Measurements from ENCODE around the gene ORM2. TPM values are rescaled to one million over a fixed set of nuclear protein-coding genes. Genes with fewer than 3 reads are reported as not detected.
"Not testable (repeated sequence)": the region's sequence is repeated elsewhere in the genome, so short reads cannot be mapped to it uniquely, and the experiment has no call there.

The ORM2 gene
- total RNA-seq, 1 experiment from 2014 or later: not detected

DNA sequence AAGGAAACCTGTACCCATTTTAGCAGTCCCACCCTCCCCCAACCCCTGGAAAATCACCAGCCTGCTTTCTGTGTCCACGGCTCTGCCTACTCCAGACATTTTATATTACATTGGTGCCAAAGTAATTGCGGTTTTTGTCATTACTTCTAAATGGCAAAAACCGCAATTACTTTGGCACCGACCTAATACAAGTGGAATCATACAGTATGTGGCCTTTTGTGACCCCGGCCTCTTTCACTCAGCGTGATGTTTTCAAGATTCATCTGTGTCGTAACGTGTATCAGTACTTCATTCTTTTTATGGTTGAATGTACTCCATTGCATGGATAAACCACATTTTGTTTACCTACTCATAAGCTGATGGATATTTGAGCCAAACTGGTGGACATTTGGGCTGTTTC lies 16.5 kb upstream of the ORM2 start:
- no peak for DNase-seq (ENCODE audit: low read depth)

DNA sequence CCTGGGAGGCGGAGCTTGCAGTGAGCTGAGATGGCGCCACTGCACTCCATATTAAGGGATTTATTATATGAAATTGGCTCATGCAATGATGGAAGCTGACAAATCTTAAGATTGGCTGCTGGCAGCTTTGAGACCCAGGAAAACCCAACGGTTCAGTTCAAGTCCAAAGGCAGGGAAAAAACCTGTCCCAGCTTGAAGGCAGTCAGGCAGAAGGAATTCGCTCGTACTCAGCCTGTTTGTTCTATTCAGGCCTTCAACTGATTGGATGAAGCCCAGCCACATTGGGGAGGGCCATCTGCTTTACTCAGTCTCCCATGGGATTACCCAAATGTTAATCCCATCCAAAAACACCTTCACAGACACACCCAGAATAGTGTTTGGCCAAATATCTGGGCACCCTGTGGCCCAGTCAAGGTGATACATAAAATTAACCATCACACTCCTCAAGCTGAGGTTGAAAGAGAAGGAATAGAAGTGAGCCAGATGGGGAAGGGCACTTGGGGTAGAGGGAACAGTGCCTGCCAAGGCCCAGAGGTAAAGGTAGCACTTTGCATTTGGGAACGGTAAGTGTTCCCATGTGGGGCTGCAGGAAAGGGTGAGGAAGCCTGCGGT lies 15.3 kb upstream of the ORM2 start:
- no peak for DNase-seq (ENCODE audit: low read depth)

DNA sequence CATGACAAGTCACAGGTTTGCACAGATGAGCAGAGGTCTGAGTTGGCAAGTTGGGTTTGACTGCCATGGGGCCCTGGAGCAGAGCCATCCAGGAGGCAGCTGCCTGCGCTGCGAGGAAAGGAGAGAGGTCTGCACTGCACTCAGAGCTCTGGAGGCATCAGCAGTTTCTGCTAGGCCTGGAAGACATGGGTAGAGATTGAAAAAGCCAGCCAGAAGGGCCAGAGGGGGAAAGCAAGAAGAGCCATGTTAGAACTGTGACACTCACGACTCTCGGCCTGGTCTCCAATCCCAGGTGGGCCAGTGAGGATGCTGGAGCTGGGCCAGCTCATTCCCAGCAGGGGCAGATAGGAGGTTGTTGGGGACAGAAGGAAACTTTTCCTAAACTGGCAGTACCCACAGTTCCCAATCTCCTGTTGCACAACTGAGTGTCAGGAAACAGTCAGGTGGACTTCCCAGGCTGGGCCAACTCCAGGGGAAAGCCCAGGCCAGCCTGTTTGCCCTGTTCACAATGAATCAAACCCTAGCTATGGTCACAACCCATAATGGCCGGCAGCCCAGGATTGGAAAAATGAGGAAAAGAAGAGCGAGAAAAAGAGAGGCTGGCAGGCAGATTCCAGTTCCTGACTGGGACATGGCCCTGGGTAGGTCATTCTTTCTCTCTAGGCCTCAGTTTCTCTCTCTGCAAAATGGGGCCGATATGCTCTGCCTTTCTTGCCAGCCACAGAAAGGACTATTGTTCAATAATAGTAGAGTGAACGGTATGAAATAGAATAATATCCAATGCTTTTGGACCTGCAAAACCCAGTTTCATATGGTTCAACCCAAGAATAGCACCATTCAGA lies 14.6 kb upstream of the ORM2 start:
- no peak for DNase-seq (ENCODE audit: low read depth)

DNA sequence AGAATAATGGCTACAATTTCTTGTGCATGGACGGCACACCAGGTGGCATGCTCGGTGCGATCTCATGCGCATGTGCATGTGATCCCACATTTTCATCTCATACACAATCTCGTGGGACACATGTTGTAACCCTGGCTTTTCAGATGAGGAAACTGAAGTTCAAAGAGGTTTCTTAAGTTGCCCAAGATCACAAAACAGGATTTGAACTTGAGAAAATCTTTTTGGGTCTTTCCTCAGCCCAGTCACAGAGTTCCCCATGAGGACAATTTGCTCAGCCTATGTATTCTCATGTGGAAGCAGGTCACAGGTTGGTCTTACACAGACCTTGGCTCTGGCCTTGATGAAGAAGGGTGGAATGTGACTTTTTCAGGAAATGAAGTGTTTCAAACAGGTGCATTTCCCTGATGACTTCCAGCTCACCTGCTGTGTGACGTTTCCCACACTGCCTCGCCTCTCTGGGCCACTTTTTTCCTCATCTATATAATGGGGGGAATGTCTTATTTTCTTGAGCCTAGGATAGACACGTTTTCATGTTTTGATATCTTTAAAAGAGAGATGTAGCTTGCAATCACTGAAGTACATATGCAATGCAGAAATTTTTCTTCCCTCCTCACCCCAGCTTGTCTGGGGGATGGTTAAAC lies 13.8 kb upstream of the ORM2 start:
- DNase-seq (ENCODE audit: low read depth): no peak

DNA sequence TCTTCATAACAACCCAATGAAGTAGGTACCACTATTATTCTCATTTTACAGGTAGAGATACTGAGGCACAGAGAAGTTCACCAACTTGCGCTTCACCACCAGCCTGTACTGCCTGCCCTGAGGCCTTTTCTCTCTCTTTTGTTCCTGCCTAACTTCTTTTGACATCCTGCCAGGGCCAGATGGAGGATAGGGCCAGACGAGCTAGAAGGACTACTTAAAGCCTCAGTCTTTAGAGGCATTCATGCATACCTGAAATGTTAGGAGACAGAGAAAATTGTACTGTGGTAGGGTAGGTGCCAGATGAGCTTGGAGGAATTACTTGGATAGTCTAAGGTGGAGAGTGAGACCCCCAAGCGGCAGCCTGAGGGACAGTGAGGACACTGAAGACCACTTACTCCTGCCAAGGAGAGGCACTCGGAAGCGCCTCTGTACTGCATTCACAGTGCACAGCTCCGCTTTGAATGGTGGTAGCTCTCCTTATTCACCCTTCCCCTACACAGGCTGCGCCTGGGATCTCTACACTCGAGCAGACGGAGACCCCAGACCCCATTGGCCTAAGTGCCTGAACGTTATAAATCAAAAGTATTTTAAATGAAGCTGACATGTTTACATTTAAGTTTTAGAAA lies 13.0 kb upstream of the ORM2 start:
- no peak for DNase-seq (ENCODE audit: low read depth)

DNA sequence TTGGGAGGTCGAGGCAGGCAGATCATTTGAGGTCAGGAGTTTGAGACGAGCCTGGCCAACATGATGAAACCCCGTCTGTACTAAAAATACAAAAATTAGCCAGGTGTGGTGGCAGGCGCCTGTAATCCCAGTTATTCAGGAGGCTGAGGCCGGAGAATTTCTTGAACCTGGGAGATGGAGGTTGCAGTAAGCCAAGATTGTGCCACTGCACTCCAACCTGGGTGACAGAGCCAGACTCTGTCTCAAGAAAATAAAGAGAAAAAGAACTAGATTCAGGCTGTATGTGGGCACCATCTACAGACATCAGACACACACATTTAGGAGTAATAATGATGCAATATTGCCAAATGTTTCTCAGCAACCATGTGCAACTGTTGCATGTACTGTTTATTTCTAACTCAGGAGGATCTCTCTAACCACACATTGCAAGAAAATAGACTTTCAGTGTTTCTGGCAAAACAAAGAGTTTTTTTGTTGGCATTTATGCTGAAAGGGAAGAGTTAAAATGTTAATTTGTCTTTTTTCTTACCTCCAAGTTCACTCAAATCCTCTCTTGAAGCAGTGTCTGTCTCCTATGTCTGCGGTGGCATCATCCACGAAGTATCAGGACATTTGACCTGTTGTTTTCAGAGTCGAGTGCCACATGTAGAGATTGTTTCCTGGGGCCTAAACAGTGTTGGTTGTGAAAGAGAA lies 11.9 kb upstream of the ORM2 start:
- peak; percentile 38 for DNase-seq (ENCODE audit: low read depth)

DNA sequence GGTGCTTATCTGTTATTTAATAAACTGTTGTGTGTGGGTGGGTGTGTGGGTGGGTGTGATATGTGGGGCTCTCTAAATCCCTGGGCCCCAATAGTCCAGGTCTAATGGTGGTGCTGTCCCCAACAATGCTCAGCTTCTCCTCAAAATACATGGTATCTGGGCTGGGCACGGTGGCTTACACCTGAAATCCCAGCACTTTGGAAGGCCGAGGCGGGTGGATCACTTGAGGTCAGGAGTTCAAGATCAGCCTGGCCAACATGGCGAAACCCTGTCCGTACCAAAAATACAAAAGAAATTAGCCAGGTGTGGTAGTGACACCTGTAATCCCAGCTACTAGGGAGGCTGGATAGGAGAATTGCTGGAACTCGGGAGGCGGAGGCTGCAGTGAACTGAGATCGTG lies 11.3 kb upstream of the ORM2 start:
- no peak for DNase-seq (ENCODE audit: low read depth)

DNA sequence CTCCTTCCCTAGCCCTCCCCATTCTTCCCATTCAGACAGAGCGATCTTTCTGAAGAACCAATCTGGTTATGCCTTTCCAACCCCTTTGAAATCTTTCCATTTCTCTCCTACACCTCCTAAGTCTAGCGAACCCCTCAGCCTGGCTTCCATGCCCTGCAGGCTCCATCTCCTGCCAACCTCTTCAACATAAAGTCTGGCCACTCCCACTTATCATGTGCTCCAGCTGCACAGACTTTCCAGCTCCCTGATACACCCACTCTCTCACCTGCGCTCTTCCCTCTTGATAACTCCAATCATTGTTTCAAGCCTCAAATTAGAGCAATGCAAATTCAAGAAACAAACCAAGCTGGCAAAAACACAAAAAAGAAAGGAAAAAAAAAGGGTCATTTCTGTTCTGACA lies 10.5 kb upstream of the ORM2 start:
- no peak for DNase-seq (ENCODE audit: low read depth)

DNA sequence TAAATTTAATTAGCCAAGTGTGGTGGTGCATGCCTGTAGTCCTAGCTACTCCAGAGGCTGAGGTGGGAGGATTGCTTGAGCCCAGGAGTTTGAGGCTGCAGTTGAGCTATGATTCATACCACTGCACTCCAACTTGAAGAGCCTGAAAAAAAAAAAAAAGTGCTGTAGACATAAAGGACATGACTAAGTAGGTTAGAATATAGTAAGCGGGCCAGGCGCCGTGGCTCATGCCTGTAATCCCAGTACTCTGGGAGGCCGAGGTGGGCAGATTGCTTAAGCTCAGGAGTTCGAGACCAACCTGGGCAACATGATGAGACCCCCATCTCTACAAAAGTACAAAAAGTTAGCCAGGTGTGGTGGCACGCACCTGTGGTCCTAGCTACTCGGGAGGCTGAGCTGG lies 9.0 kb upstream of the ORM2 start:
- DNase-seq (ENCODE audit: low read depth): peak; percentile 34

DNA sequence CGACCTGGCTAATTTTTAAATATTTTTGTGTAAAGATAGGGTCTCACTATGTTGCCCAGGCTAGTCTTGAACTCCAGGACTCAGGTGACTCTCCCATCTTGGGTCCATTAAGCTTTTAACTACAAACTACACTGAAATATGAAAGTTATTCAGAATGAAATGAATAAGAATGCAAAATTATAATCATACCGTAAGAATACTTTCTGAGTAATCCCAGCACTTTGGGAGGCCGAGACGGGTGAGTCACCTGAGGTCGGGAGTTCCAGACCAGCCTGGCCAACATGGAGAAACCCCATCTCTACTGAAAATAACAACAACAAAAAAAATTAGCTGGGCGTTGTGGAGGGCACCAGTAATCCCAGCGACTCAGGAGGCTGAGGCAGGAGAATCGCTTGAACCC lies 7.9 kb upstream of the ORM2 start:
- peak; percentile 66 for DNase-seq (ENCODE audit: low read depth)

DNA sequence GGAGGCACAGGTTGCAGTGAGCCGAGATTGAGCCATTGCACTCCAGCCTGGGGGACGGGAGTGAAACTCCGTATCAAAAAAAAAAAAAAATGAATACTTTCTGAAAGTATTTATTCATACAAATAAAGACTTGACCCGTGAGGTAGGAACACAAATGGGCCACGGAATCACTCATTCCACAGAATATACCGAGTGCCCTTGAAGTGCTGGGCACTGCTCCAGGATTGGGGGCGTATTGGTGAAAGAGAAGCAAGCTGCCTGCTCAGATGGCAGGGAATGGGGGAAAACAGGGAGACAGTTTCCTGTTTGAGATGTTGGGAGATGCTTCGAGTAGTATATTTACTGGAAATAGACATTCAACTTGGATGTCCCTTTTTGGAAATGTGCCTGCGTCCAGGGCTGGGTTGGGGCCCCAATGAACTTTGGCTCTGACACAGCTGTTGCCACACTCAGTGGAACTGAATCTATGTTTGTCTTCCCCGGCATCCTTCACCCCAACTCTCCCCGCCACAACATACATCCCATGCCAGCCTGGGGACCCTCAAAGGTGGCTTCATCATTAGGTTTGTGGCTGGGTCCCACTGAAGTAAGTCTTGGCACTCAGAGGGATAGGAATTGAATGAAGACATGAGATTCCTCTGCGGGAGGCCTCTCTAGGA lies 7.4 kb upstream of the ORM2 start:
- DNase-seq (ENCODE audit: low read depth): not testable (repeated sequence)

DNA sequence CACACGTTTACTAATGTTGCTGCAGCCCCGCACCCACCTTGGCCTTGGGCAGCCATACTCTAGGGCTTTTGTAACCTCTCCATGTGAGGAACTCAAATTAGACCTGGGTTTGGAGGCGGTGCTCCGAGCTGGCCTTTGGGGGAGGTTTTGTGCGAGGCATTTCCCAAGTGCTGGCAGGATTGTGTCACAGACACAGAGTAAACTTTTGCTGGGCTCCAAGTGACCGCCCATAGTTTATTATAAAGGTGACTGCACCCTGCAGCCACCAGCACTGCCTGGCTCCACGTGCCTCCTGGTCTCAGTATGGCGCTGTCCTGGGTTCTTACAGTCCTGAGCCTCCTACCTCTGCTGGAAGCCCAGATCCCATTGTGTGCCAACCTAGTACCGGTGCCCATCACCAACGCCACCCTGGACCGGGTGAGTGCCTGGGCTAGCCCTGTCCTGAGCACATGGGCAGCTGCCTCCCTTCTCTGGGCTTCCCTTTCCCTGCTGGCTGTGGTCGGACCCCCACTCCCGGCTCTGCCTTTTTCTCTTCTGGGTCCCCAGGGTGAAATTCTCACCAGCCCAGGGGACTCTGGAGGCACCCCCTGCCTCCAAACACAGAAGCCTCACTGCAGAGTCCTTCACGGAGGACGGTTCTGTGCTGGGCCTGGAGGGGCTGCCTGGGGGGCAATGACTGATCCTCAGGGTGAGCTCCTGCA lies 6.7 kb upstream of the ORM2 start, which contains the start of gene ORM1:
Gene ORM1, plus strand, starts transcription at position 268 of the 701 bp plus-strand sequence. Its CDS starts 36 bp downstream, at position 304.
- not testable (repeated sequence) for DNase-seq (ENCODE audit: low read depth)

DNA sequence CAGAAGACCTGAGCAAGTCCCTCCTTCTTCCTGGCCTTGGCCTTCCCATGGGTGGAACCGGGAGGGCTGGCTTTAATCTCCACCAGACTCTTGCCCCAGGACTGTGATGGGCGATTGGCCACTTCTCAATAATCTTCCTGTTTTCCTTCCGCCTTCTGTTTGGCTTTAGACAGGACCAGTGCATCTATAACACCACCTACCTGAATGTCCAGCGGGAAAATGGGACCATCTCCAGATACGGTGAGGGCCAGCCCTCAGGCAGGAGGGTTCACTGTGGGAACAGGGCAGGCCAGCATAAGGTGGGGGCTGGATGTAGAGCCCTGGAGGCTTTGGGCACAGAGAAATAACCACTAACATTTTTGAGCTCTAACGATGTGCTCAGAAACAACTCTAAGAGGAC lies 5.8 kb upstream of the ORM2 start:
- not testable (repeated sequence) for DNase-seq (ENCODE audit: low read depth)

DNA sequence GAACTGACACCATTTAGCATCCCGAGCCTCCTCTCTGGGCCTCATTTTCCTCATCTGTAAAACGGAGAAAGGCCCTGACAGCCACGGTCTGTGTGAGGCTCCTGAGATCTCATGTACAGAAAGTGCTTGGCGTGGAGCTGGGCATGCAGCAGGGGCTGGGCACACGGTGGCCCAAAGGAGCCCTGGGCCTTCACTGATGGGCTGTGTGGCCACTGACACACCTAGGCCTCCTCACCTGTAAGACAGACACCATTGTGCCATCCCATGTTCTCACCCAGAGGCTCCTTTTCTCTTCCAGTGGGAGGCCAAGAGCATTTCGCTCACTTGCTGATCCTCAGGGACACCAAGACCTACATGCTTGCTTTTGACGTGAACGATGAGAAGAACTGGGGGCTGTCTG lies 5.2 kb upstream of the ORM2 start:
- DNase-seq (ENCODE audit: low read depth): no peak

DNA sequence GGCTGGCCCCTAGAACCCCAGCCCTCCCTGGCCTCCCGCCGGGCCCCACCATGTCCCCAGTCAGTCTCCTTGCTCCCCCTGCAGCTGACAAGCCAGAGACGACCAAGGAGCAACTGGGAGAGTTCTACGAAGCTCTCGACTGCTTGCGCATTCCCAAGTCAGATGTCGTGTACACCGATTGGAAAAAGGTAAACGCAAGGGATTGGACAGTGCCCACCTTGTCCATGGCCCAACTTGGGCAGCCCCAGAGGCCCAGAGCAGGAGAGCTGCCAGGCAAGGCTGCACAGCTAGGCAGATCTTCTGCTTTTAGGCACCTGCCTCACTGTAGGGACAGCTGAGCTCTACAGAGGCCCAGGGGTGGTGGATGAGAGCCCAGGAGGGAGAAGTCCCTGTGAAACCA lies 4.7 kb upstream of the ORM2 start:
- not testable (repeated sequence) for DNase-seq (ENCODE audit: low read depth)

DNA sequence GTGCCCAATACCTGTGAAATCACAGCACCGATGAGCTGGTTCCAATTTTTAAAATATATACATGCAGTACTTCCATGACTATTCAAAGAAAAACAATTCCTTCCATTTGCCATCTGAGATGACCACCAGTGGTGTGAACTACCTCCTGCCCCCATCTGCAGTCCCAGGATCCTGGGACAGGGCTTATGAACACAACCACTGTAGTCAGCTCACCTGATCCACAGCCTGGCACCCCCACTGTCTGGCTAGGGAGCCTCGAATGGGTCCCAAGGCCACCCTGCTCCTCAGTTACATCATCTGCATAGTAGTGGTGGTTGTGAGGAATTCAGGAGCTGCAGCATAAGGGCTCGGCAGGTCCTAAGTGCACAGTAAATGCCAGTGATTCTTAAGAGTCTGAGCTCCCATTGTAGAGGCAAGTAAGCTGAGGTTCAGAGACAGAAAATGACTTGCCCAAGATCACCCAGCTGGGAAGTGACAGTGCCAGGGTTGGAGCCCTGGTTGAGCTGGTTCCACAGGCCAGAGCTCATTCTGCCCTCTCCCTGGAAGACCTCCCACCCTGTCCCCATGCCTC lies 3.9 kb upstream of the ORM2 start:
- not testable (repeated sequence) for DNase-seq (ENCODE audit: low read depth)

DNA sequence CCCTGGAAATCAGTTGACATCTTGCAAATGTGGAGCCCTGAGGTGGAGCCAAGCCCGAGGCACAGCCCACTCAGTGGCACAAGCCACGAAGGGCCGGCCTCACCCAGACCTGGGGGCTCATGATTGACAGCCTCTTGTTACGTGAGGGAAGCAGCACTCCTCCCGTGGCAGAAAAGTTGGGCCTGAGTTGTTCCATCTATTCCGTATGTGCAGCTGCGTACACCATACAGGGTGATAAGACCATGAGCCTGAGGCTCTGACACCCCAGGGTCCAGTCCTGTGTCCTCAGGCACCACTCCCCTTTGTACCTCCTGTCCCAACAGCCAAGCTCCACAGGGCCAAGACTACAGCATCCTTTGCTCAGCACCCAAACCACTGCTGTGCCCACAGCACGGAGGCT lies 1.9 kb upstream of the ORM2 start:
- DNase-seq (ENCODE audit: low read depth): no peak

DNA sequence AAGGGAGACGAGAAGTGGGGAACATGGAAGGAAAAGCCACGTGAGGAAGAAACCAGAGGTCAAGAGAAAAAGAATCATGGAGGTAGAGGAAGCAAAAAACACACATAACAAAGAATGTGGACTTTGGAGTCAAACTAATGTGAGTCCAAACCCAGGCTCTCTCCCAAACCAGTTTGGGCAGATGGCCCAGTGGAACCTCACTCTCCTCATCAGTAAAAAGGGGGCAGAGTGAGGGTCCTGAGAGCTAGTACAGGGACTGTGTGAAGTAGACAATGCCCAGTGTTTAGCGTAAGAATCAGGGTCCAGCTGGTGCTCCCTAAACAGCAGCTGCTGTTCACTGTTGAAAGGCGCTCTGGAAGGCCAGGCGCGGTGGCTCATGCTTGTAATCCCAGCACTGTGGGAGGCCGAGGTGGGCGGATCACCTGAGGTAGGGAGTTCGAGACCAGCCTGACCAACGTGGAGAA lies 1.3 kb upstream of the ORM2 start:
- not testable (repeated sequence) for DNase-seq (ENCODE audit: low read depth)

DNA sequence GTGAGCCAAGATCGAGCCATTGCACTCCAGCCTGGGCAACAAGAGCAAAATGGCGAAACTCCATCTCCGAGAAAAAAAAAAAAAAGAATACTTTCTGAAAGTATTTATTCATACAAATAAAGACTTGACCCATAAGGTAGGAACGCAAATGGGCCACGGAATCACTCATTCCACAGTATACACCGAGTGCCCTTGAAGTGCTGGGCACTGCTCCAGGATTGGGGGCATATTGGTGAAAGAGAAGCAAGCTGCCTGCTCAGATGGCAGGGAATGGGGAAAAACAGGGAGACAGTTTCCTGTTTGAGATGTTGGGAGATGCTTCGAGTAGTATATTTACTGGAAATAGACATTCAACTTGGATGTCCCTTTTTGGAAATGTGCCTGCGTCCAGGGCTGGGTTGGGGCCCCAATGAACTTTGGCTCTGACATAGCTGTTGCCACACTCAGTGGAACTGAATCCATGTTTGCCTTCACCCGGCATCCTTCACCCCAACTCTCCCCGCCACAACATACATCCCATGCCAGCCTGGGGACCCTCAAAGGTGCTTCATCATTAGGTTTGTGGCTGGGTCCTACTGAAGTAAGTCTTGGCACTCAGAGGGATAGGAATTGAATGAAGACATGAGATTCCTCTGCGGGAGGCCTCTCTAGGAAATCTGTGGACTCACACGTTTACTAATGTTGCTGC lies 588 bp upstream of the ORM2 start:
- DNase-seq (ENCODE audit: low read depth): not testable (repeated sequence)

Measured in LHCN-M2 (cell line).